GM12892 (cell line): ENCODE measurements around the gene SCGB2B2.

Experiments used
- POLR2A ChIP-seq: IDR thresholded peaks from 2 replicates; pipeline ENCODE4 v1.6.1; 2011; ENCODE audit warnings: low read depth, low read length, control low read depth
- POLR2AphosphoS5 ChIP-seq: IDR thresholded peaks from 2 replicates; pipeline ENCODE4 v1.6.1; 2011; ENCODE audit warnings: low read depth, low read length, control low read depth
- TAF1 ChIP-seq: IDR thresholded peaks from 2 replicates; pipeline ENCODE4 v1.6.1; 2011; ENCODE audit warnings: low read depth, mild to moderate bottlenecking, control low read depth, low read length, borderline replicate concordance

DNA sequence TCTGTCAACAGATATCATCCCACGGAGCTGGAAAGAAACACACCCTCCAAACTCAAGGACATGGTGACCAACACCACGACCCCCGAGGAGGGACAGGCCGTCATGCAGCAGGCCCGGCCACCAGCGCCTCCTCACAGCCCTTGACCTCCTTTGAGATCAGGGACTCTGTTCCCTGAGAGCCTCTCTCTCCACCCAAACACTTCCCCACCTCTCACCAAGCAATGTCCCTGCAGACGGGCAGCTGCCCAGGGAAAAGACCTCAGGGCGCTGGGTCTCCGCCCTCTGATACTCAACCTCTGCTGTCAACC lies 10.0 kb downstream of the SCGB2B2 start:
- TF ChIP-seq TAF1 (no peak), POLR2AphosphoS5 (no peak), POLR2A (no peak)
